ENCODE data around the gene WNK3.

DNA sequence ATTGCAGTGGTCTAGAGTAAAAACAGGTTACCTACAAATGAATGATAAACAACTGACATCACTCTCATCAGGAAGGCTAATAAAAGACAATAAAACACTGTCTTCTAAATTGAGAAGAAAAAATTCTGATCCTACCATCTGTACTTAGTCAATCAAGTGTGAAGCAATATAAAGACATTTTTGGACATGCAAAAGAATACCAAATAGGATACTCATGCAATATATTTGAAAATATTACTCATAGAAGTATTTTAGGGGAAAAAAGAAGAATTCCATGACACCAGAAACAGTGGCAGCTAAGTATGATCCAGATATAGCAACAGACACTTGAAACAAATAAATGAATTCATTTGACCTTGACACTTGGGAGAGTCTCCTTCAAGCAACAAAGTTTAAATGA is 111.0 kb downstream of the WNK3 start:
- TF ChIP-seq POLR2A (IDR thresholded peaks at IDR 0.05) = no peak
- TF ChIP-seq, protein P1, sequence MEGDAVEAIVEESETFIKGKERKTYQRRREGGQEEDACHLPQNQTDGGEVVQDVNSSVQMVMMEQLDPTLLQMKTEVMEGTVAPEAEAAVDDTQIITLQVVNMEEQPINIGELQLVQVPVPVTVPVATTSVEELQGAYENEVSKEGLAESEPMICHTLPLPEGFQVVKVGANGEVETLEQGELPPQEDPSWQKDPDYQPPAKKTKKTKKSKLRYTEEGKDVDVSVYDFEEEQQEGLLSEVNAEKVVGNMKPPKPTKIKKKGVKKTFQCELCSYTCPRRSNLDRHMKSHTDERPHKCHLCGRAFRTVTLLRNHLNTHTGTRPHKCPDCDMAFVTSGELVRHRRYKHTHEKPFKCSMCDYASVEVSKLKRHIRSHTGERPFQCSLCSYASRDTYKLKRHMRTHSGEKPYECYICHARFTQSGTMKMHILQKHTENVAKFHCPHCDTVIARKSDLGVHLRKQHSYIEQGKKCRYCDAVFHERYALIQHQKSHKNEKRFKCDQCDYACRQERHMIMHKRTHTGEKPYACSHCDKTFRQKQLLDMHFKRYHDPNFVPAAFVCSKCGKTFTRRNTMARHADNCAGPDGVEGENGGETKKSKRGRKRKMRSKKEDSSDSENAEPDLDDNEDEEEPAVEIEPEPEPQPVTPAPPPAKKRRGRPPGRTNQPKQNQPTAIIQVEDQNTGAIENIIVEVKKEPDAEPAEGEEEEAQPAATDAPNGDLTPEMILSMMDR (IDR thresholded peaks at IDR 0.05) = no peak

All from adrenal gland (tissue), 5 donors.